GM12873 (cell line): ENCODE results near the gene TPSAB1.

Experiments
- CTCF ChIP-seq: IDR thresholded peaks from 2 replicates; pipeline ENCODE4 v1.5.1; 2012; ENCODE audit warnings: low read depth, mild to moderate bottlenecking, moderate library complexity, low read length, control low read depth; ENCODE audit not compliant: insufficient read depth; ENCODE audit errors: missing control alignments

Gene TPSAB1

GRCh38 chr16:1276580-1276878 lies 36.0 kb downstream of the TPSAB1 start:
- TF ChIP-seq CTCF: no peak

GRCh38 chr16:1277151-1277598 lies 36.7 kb downstream of the TPSAB1 start:
- no peak for TF ChIP-seq CTCF

GRCh38 chr16:1277617-1278282 lies 37.2 kb downstream of the TPSAB1 start:
- no peak for TF ChIP-seq CTCF

GRCh38 chr16:1278477-1278876 lies 38.0 kb downstream of the TPSAB1 start:
- no peak for TF ChIP-seq CTCF

- TF ChIP-seq CTCF: no peak
Measured at GRCh38 chr16:1279081-1279944, 38.8 kb downstream of the TPSAB1 start.

- TF ChIP-seq CTCF: no peak
Measured at GRCh38 chr16:1279945-1280589, 39.6 kb downstream of the TPSAB1 start.

- no peak for TF ChIP-seq CTCF
Measured at GRCh38 chr16:1280783-1281182, 40.3 kb downstream of the TPSAB1 start.
